ENCODE measurements around the gene UBL4B. TPM values are rescaled to one million over a fixed set of nuclear protein-coding genes. Genes with fewer than 3 reads are reported as not detected.

The UBL4B gene
- total RNA-seq = not detected in 2 replicates

DNA sequence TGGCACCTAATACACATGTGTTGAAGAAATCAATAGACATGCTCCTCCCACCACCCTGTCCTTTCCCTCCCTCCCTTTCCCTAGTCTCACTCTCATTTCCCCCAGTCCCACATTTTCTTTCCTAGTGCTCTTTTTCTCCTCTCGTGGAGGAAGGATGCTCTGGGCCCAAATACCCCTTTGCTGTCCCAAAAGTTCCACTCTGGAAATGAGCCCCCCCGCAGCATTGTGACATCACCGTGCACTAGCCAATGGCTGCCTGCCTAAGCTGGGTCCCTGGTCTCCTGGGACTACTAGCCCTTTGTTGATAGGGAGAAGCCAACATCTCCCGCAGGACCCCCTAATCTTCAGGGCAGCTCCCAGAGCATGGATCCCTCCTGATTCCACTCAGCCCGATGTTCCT is at the start of gene UBL4B:
Gene UBL4B (plus strand): TSS at position 301 of the 400 bp plus-strand sequence. CDS start 92 bp downstream, at position 393.

DNA sequence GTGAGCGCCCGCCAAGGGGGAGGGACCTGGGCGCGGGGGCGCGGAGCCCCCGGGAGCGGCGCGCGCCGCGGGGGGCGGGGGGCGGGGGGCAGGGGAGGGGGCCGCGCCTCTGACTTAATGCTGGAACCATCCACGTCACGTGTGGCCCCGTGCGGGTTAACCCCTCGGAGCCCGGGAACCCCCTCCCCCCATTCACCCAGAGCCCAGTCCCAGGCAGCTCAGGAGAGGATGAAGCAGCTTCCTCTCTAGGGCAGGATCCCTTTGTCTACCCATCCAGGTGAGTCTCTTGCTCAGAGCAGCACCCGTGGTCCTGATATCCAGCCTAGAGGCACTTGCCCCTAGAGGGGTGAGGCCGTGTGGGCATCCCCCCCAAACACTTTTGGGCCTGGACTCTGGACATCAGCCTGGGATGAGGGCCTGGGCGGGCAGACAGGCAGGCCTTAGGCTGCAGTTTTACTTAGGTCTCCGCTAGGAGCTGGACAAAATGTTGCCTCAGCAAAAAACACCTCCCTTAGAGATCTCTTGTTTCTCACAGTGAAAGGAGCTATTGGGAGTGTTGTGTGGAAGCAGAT is 41.5 kb upstream of the UBL4B start, which contains the start of gene ALX3:
Gene ALX3 (minus strand): TSS at position 2 of the 572 bp plus-strand sequence. CDS start 60 bp downstream, outside the sequence.

GRCh38 chr1:110150330-110151174 is 38.3 kb downstream of the UBL4B start, which contains the start of gene SLC6A17:
Gene SLC6A17 (plus strand): TSS chr1:110150494. CDS start chr1:110166930, 16,436 bp downstream.

Other genes with a start within 250 kb of the UBL4B start
- 24.6 and 31.0 TPM in 2 replicates for gene CSF1, start 201.6 kb upstream of the UBL4B start, total RNA-seq
- 26.6 and 29.8 TPM in 2 replicates for gene AHCYL1, start 127.7 kb upstream of the UBL4B start, total RNA-seq
- gene STRIP1, start 77.8 kb upstream of the UBL4B start, total RNA-seq = 32.0 and 32.2 TPM in 2 replicates
- not detected in 2 replicates for gene ALX3, start 41.8 kb upstream of the UBL4B start, total RNA-seq
- 2.0 and 2.4 TPM in 2 replicates for gene SLC6A17, start 38.1 kb downstream of the UBL4B start, total RNA-seq
- gene KCNC4, start 97.9 kb downstream of the UBL4B start, total RNA-seq = 7.1 and 8.3 TPM in 2 replicates
- gene RBM15, start 226.9 kb downstream of the UBL4B start, total RNA-seq = 20.7 and 22.6 TPM in 2 replicates

All from mammary microvascular endothelial cell (primary cell).